Suprapubic skin (tissue), 4 donors: ENCODE results near the gene SMARCD3. TPM values are rescaled to one million over a fixed set of nuclear protein-coding genes. Genes with fewer than 3 reads are reported as not detected.

Experiments
- DNase-seq, 2 donors: peaks; one replicate each; pipeline ENCODE4 v3.0.0-alpha.2; 2019; ENCODE audit warnings: low spot score in 2 of 2
- H3K27ac ChIP-seq: fragments of 200-600 bp; sonication (generic); one replicate; pipeline ENCODE4 v1.5.1; 2019
- H3K27me3 ChIP-seq: fragments of 200-600 bp; sonication (generic); one replicate; pipeline ENCODE4 v1.5.1; 2019
- H3K36me3 ChIP-seq: fragments of 200-600 bp; sonication (generic); one replicate; pipeline ENCODE4 v1.5.1; 2019
- H3K4me1 ChIP-seq: fragments of 200-600 bp; sonication (generic); one replicate; pipeline ENCODE4 v1.5.1; 2019
- H3K4me3 ChIP-seq: fragments of 200-600 bp; sonication (generic); one replicate; pipeline ENCODE4 v1.5.1; 2019; ENCODE audit warnings: mild to moderate bottlenecking
- H3K9me3 ChIP-seq: fragments of 200-600 bp; sonication (generic); one replicate; pipeline ENCODE4 v1.5.1; 2019
- EP300 ChIP-seq: sonication (generic); formaldehyde crosslinking; IDR thresholded peaks from one replicate; pipeline ENCODE4 v1.6.1; 2017; ENCODE audit warnings: antibody characterized with exemption
- POLR2A ChIP-seq, 2 donors: fragments of 450-650 bp; IDR thresholded peaks; one replicate each; pipeline ENCODE4 v1.6.1; 2017; ENCODE audit warnings: antibody characterized with exemption in 2 of 2, mild to moderate bottlenecking in 2 of 2, moderate library complexity in 2 of 2
- POLR2AphosphoS5 ChIP-seq, 3 donors: sonication (generic); formaldehyde crosslinking; IDR thresholded peaks; one replicate each; pipeline ENCODE4 v1.6.1; 2017; ENCODE audit warnings: antibody characterized with exemption in 3 of 3
- WGBS: methylation state at CpG from one replicate; pipeline ENCODE4 v1.1.5; 2018; 5-methylcytosine and 5-hydroxymethylcytosine counted together
- total RNA-seq, 4 donors: library from RNA; depleted of rRNA; stranded (reverse); fragments of >200 nt; gene quantifications; one replicate each; pipeline ENCODE4 v1.1.0, GENCODE V29; 2016
- TF ChIP-seq, protein P1 (sequence below), 2 donors: fragments of 200-600 bp in 1 of 2; fragments of 450-650 bp in 1 of 2; sonication (generic) in 1 of 2; IDR thresholded peaks; one replicate each; pipeline ENCODE4 v1.5.1; 2016 to 2019; ENCODE audit warnings: antibody characterized with exemption in 2 of 2, mild to moderate bottlenecking in 1 of 2, moderate library complexity in 1 of 2

SMARCD3 gene
- total RNA-seq, 4 donors from 2014 or later, result 9.6 to 15.8 (median 10.9) TPM

DNA sequence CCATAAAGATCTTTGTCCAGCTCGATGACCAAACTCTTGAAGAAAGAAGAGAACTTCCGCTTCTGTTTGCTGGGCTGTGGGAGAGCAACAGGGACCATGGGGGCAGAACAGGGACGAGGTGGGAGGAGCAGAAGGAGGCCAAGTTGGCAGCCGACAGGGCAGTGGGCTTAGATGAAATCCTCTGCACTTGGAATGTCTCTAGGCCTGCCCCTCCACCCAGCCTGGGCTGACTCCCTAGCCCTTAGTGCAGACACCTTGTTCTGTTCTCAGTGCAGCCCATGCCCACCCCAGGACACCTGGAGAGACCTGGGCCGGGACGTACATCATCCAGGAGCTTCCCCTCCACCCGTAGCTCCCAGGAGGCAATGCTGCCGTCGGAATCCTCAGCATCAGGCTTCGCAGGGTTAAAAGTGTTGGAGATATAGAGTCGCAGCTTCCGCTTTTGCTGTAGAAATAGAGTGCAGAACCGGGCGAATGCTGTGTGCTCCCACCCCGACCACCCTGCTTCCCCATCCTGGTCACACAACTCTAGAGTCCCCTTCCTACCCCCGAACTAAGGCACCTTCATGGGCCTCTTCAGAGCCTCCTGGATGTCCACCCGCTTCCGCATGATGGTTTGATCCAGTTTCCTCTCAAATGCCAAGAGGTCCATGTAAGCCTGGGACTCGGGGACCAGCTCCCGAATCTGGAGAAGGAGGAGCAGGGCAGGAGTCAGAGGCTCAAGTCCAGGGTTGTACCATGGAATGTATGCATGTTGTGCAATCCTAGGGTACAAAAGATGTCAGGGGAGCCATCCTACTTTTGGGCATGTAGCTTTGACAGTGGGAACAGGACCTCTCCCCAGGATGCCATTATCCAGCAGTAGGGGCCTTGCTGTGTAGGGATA is 6.1 kb downstream of the SMARCD3 start:
- peaks cover 36% of the 10 kb centered on the region for H3K4me1 ChIP-seq
- no peak overlapping the region for H3K4me3 ChIP-seq
- no peak overlapping the region for H3K27ac ChIP-seq
- no peaks in the 10 kb centered on the region for H3K9me3 ChIP-seq
- H3K27me3 ChIP-seq, result peaks cover 9% of the 10 kb centered on the region
- TF ChIP-seq EP300, result no peak
- no peak for TF ChIP-seq POLR2A (IDR thresholded peaks at IDR 0.05)
- DNase-seq, result no peak
- WGBS, result 80% methylated on average over 17 of the region's 20 CpGs
- peaks cover 29% of the 10 kb centered on the region for H3K36me3 ChIP-seq

DNA sequence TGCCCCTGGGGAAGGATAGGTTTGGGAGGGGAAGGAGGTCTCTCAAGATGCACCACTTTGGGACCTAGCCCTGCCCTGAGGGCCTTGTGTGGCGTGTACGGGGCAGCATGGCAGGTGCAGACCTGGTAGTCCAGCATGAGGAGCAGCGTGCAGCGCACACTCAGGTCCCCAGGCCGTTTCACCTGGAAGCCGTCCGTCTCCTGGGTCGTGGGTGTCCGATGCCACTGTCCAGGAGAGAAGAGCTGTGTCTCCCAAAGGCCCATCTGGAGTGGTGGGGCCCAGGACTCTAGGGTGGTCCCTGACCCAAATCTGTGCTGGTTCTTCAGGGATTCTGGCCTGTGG is 6.8 kb downstream of the SMARCD3 start:
- whole genome bisulfite sequencing, result 42% methylated on average over 2 of the region's 9 CpGs
- no peak for TF ChIP-seq POLR2AphosphoS5 (IDR thresholded peaks at IDR 0.05)
- TF ChIP-seq, protein P1, sequence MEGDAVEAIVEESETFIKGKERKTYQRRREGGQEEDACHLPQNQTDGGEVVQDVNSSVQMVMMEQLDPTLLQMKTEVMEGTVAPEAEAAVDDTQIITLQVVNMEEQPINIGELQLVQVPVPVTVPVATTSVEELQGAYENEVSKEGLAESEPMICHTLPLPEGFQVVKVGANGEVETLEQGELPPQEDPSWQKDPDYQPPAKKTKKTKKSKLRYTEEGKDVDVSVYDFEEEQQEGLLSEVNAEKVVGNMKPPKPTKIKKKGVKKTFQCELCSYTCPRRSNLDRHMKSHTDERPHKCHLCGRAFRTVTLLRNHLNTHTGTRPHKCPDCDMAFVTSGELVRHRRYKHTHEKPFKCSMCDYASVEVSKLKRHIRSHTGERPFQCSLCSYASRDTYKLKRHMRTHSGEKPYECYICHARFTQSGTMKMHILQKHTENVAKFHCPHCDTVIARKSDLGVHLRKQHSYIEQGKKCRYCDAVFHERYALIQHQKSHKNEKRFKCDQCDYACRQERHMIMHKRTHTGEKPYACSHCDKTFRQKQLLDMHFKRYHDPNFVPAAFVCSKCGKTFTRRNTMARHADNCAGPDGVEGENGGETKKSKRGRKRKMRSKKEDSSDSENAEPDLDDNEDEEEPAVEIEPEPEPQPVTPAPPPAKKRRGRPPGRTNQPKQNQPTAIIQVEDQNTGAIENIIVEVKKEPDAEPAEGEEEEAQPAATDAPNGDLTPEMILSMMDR (IDR thresholded peaks at IDR 0.05), result no peak
- no peak for TF ChIP-seq EP300
- TF ChIP-seq POLR2A (IDR thresholded peaks at IDR 0.05), result no peak
- peaks cover 29% of the 10 kb centered on the region for H3K4me1 ChIP-seq
- H3K4me3 ChIP-seq, result no peak overlapping the region
- peaks cover 36% of the 10 kb centered on the region for H3K36me3 ChIP-seq
- peaks cover 9% of the 10 kb centered on the region for H3K27me3 ChIP-seq
- no peak for DNase-seq
- H3K27ac ChIP-seq, result no peak overlapping the region
- H3K9me3 ChIP-seq, result no peaks in the 10 kb centered on the region

DNA sequence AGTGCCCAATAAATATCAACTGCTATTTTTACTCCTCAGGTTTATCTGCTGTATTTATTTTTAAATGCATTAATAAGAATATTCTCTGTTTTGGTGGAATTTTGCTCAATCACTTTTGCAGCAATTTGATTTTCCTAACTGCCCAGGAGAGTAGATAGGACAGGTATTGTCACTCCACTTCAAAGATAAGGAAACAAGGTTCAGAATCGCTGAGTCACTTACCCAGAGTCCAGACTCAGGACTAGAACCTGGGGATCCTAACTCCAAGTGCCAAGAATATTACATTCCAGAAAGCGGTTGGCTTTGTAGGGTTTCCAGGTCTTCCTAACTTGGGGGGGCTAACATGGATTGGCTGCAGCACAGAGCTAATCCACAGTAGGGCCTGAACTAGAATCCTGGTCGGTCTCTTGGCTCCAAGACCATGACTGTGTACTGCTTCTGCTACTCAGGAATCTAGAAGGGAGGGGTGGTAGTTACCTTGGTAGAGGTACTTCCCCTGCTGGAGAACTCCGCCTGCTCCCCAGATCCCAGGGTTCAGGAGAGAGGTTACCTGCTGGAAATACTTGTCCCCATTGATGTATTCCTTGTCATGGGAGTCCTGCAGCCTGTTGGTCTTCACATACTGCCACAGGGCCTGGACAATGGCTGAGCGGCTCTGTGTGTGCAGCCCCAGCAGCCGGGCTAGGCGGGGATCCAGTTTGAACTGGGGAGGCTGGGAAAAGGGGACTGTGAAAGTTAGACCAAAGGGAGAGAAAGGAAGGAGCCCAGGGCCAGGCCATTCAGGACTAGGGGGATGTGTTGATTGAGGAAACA is 7.3 kb downstream of the SMARCD3 start:
- Histone ChIP-seq H3K27ac (no peak overlapping the region), H3K4me3 (no peak overlapping the region), H3K9me3 (no peaks in the 10 kb centered on the region), H3K36me3 (peaks cover 41% of the 10 kb centered on the region), H3K27me3 (peaks cover 9% of the 10 kb centered on the region), H3K4me1 (peaks cover 23% of the 10 kb centered on the region)
- DNase-seq, result no peak
- 86% methylated on average over 6 of the region's 7 CpGs for WGBS
- TF ChIP-seq EP300 (no peak), POLR2A (IDR thresholded peaks at IDR 0.05) (no peak), POLR2AphosphoS5 (IDR thresholded peaks at IDR 0.05) (no peak)

DNA sequence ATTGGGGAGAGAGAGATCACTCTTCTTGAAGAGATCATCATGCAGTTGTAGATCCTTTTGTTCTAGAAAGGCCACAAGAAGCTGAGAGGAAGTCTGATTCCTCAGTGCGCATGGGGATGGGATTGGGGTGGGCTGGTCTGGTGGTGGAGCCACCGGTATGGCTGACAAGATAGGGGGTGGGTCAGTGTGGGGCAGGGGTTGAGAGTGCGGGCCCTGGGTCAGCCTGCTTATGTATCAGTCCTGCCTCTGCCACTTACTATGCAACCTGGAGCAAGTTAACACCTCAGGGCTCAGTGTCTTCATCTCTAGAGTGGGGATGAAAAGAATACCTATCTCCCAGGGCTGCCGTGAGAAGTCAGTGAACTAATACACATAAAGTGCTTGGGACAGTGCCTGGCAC is 8.0 kb downstream of the SMARCD3 start:
- no peak for TF ChIP-seq POLR2A (IDR thresholded peaks at IDR 0.05)
- no peak for TF ChIP-seq EP300
- Histone ChIP-seq H3K4me3 (no peak overlapping the region), H3K9me3 (no peaks in the 10 kb centered on the region), H3K27me3 (peaks cover 5% of the 10 kb centered on the region), H3K4me1 (peaks cover 17% of the 10 kb centered on the region), H3K27ac (no peak overlapping the region), H3K36me3 (peaks cover 45% of the 10 kb centered on the region)
- WGBS, result 83% methylated on average over 4 of the region's 4 CpGs
- DNase-seq, result no peak

DNA sequence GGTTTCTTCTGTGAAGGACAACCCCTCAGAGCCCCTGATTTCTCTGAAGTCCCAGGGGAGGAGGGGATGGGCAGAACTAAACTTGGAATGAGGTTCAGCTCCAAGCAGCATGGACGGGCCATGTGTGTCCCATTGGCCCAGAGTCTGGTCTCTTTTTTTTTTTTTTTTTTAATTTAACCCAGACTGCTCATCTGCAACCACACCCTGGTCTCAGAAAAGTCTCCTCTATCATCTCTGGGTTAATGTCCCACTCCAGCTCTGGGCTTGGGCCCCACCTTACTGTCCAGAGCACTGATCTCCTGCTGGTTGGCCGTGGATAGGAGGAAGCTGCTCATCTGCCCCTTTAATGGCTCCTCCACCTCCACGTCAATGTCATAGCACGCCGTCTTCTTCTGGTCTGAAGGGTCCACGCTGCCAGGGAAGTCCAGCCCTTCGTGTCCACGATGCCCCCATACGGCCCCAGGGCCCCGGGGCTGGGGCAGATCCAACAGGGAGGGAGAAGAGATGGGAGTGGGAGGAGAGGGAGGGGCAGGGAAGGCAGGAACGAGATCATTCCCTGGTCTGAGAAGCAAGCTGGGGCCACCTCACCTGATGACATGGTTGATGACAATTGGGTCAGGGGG is 8.5 kb downstream of the SMARCD3 start:
- no peak for TF ChIP-seq POLR2AphosphoS5 (IDR thresholded peaks at IDR 0.05)
- TF ChIP-seq, protein P1 (IDR thresholded peaks at IDR 0.05), result no peak
- TF ChIP-seq EP300, result no peak
- no peak for TF ChIP-seq POLR2A (IDR thresholded peaks at IDR 0.05)
- no peak for DNase-seq
- peaks cover 51% of the 10 kb centered on the region for H3K36me3 ChIP-seq
- no peak overlapping the region for H3K4me3 ChIP-seq
- H3K27ac ChIP-seq, result no peak overlapping the region
- 57% methylated on average over 11 of the region's 11 CpGs for WGBS
- H3K9me3 ChIP-seq, result no peaks in the 10 kb centered on the region
- H3K4me1 ChIP-seq, result peaks cover 11% of the 10 kb centered on the region
- no peaks in the 10 kb centered on the region for H3K27me3 ChIP-seq

DNA sequence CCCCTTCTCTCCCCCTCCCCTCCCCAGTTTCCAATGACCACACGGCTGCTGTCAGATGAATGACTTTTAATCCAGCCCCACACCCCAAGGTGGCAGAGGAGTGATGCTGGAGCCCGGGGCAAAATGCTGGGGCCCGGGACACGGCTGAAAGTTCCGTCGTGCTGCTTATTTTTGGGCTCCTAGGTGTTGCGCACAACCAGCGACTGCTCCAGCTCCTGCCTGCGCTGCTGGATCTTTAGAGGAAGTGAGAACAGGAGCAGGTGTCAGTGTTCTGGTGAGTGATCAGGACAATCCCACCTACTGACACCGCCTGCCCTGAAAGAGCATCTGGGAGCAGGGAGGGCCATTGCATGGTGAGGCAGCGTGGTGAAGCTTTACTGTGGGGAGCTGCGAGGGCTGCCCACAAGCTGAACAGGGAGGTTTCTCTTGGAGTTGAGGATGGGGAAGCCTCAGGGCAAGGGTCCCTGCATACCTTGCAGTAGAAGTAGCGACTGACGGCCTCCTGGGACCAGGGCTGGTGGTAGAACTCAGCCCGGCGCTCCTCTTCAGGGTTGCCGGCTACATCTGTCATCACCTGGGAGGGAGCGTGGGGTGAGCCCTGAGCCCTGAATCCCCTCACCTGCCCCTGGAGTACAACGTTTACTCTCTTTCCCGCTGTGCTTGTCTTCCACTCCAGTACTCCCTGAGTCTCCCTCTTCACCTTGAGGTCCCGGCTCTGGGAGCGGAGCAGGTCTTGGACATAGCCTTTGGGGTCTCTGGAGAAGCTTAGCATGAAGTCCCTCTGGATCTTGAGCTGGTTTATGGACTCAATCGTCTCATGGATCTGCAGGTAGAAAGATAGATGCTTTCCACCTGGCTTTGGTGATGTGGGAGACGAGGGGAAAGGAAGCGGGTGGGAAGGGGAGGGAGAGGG is 9.3 kb downstream of the SMARCD3 start:
- no peak overlapping the region for H3K27ac ChIP-seq
- H3K4me3 ChIP-seq, result no peak overlapping the region
- DNase-seq, result no peak
- H3K4me1 ChIP-seq, result peaks cover 11% of the 10 kb centered on the region
- WGBS, result 87% methylated on average over 25 of the region's 25 CpGs
- peaks cover 53% of the 10 kb centered on the region for H3K36me3 ChIP-seq
- no peaks in the 10 kb centered on the region for H3K27me3 ChIP-seq
- no peaks in the 10 kb centered on the region for H3K9me3 ChIP-seq
- TF ChIP-seq POLR2AphosphoS5 (IDR thresholded peaks at IDR 0.05) (no peak), POLR2A (IDR thresholded peaks at IDR 0.05) (no peak), EP300 (no peak)
- TF ChIP-seq, protein P1 (IDR thresholded peaks at IDR 0.05), result no peak
